SH-SY5Y (cell line): ENCODE measurements around the gene SIRT7.

ENCODE experiments used
- GATA2 ChIP-seq: IDR thresholded peaks from 2 replicates; pipeline ENCODE4 v1.6.1; 2011; ENCODE audit warnings: mild to moderate bottlenecking, low read depth, low read length
- GATA3 ChIP-seq: IDR thresholded peaks from 2 replicates; pipeline ENCODE4 v1.6.1; 2011; ENCODE audit warnings: low read depth, mild to moderate bottlenecking, low read length, moderate library complexity

DNA sequence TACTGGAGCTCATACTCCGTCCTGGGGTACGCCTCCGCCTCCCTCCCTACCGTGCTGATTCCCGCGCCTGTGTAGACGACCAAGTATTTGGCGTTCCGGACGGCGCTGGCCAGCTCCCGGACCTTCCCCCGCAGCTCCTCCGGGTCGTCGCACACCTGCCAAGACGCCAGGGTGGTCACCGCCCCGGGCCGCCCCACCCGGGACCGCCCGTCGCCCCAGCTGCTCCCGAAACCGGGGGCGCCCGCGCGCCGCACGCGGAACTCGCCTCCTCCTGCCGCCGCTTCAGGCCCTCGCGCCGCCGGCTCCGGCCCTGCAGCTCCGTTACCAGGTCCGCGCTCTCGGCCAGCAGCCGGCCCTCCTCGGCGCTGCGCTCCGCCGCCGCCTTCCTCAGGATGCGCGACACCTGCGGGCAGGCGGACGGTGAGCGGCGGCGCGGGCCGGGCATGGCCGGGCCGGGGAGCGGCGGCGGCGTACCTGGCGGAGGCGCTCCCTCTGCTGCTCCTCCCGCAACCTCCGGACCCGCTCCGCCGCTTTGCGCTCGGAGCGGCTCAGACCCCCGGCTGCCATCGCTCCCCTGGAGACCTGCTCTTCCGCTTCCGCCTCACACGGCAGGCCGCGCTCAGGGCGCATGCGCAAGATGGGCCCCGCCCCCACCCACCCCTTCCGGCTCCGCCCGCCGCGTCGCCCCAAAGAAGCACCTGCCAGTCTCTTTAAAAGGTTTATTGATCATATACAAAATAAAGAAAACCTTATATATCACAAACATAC is at the start of gene SIRT7:
- TF ChIP-seq GATA2 (no peak), GATA3 (no peak)
